HEK293 (cell line): ENCODE measurements around the gene RNF166.

Experiments used
- CTCF ChIA-PET: fragments of 350-600 bp; formaldehyde crosslinking; extraction: SDS; loops from one replicate; lab custom pipeline; 2021; ENCODE audit warnings: antibody characterized with exemption; lab: Yijun Ruan, JAX
- POLR2A ChIA-PET: fragments of 300-600 bp; formaldehyde crosslinking; extraction: SDS; loops from one replicate; lab custom pipeline; 2020; ENCODE audit warnings: antibody characterized with exemption, inconsistent platforms; lab: Yijun Ruan, JAX
- H3K27ac ChIP-seq: fragments of 200-500 bp; sonication (Bioruptor generic); 2 replicates; pipeline ENCODE4 v1.5.1; 2014; ENCODE audit warnings: low read depth, low read length, control low read depth, inconsistent platforms; ENCODE audit errors: extremely low read depth
- H3K36me3 ChIP-seq, 2 experiments: fragments of 200-500 bp in 1 of 2; sonication (Bioruptor generic) in 1 of 2; 1 replicate in 1 of 2; 2 replicates in 1 of 2; pipeline ENCODE4 v1.5.1; 2014 to 2017; ENCODE audit warnings: inconsistent platforms in 2 of 2, low read length in 2 of 2; ENCODE audit not compliant: control insufficient read depth in 2 of 2, insufficient read depth in 1 of 2
- H3K4me1 ChIP-seq: fragments of 200-500 bp; sonication (Bioruptor generic); 2 replicates; pipeline ENCODE4 v1.5.1; 2014; ENCODE audit warnings: mild to moderate bottlenecking, low read length, inconsistent platforms; ENCODE audit not compliant: control insufficient read depth, insufficient read depth
- H3K4me3 ChIP-seq: 2 replicates; pipeline ENCODE4 v1.5.1; 2011; ENCODE audit warnings: low read depth, mild to moderate bottlenecking, control low read depth, low read length, moderate library complexity
- H3K9me3 ChIP-seq: fragments of 200-500 bp; sonication (Bioruptor generic); 2 replicates; pipeline ENCODE4 v1.5.1; 2014; ENCODE audit warnings: low read depth, low read length, inconsistent platforms; ENCODE audit not compliant: control insufficient read depth, insufficient read depth
- GLIS2 ChIP-seq: fragments of 450-650 bp; formaldehyde crosslinking; IDR thresholded peaks from 2 replicates; pipeline ENCODE4 v1.5.1; 2016; ENCODE audit warnings: missing biosample characterization, missing genetic modification characterization
- HOXD13 ChIP-seq: sonication (generic); formaldehyde crosslinking; IDR thresholded peaks from 2 replicates; pipeline ENCODE4 v1.8.0; 2022; ENCODE audit warnings: missing genetic modification reagents, borderline replicate concordance
- OVOL3 ChIP-seq: fragments of 450-650 bp; formaldehyde crosslinking; IDR thresholded peaks from 2 replicates; pipeline ENCODE4 v1.5.1; 2016; ENCODE audit warnings: missing biosample characterization, missing genetic modification characterization
- ZBTB20 ChIP-seq: fragments of 450-650 bp; formaldehyde crosslinking; IDR thresholded peaks from 2 replicates; pipeline ENCODE4 v1.5.1; 2016; ENCODE audit warnings: missing biosample characterization, missing genetic modification characterization
- ZBTB48 ChIP-seq: fragments of 450-650 bp; formaldehyde crosslinking; IDR thresholded peaks from 2 replicates; pipeline ENCODE4 v1.5.1; 2016; ENCODE audit warnings: missing biosample characterization, missing genetic modification characterization
- ZFHX2 ChIP-seq: fragments of 450-650 bp; formaldehyde crosslinking; conservative IDR thresholded peaks from 2 replicates; pipeline ENCODE4 v1.5.1; 2016; ENCODE audit warnings: missing biosample characterization, missing genetic modification characterization
- ZIC2 ChIP-seq: fragments of 450-650 bp; formaldehyde crosslinking; IDR thresholded peaks from 2 replicates; pipeline ENCODE4 v1.5.1; 2016; ENCODE audit warnings: missing biosample characterization, missing genetic modification characterization
- ZNF114 ChIP-seq: fragments of 450-650 bp; formaldehyde crosslinking; IDR thresholded peaks from 2 replicates; pipeline ENCODE4 v1.5.0; 2017; ENCODE audit warnings: missing biosample characterization, missing genetic modification characterization
- ZNF16 ChIP-seq: fragments of 450-650 bp; formaldehyde crosslinking; IDR thresholded peaks from 2 replicates; pipeline ENCODE4 v1.5.1; 2016; ENCODE audit warnings: low read depth, missing biosample characterization, missing genetic modification characterization
- ZNF19 ChIP-seq: fragments of 450-650 bp; formaldehyde crosslinking; IDR thresholded peaks from 2 replicates; pipeline ENCODE4; 2016; ENCODE audit warnings: missing biosample characterization, missing genetic modification characterization, low read depth
- ZNF202 ChIP-seq: fragments of 450-650 bp; formaldehyde crosslinking; IDR thresholded peaks from 2 replicates; pipeline ENCODE4 v1.5.1; 2016; ENCODE audit warnings: missing biosample characterization, missing genetic modification characterization, borderline replicate concordance
- ZNF292 ChIP-seq: fragments of 450-650 bp; formaldehyde crosslinking; IDR thresholded peaks from 2 replicates; pipeline ENCODE4 v1.5.1; 2016; ENCODE audit warnings: low read depth, missing biosample characterization, missing genetic modification characterization, borderline replicate concordance
- ZNF324 ChIP-seq: fragments of 450-650 bp; formaldehyde crosslinking; IDR thresholded peaks from 2 replicates; pipeline ENCODE4 v1.5.1; 2016; ENCODE audit warnings: missing biosample characterization, missing genetic modification characterization
- ZNF354C ChIP-seq: fragments of 450-650 bp; formaldehyde crosslinking; IDR thresholded peaks from 2 replicates; pipeline ENCODE4 v1.5.1; 2016; ENCODE audit warnings: missing biosample characterization, missing genetic modification characterization, low read depth, borderline replicate concordance
- ZNF366 ChIP-seq: fragments of 450-650 bp; formaldehyde crosslinking; conservative IDR thresholded peaks from 2 replicates; pipeline ENCODE4 v1.5.1; 2016; ENCODE audit warnings: missing biosample characterization, missing genetic modification characterization
- ZNF585B ChIP-seq: fragments of 450-650 bp; formaldehyde crosslinking; IDR thresholded peaks from 2 replicates; pipeline ENCODE4 v1.5.1; 2016; ENCODE audit warnings: missing biosample characterization, missing genetic modification characterization
- ZNF621 ChIP-seq: fragments of 450-650 bp; formaldehyde crosslinking; IDR thresholded peaks from 2 replicates; pipeline ENCODE4 v1.5.1; 2017; ENCODE audit warnings: missing biosample characterization, missing genetic modification characterization
- ZNF623 ChIP-seq: fragments of 450-650 bp; formaldehyde crosslinking; IDR thresholded peaks from 2 replicates; pipeline ENCODE4 v1.5.1; 2016; ENCODE audit warnings: missing biosample characterization, missing genetic modification characterization
- ZNF707 ChIP-seq: fragments of 450-650 bp; formaldehyde crosslinking; IDR thresholded peaks from 2 replicates; pipeline ENCODE4 v1.5.1; 2016; ENCODE audit warnings: missing biosample characterization, missing genetic modification characterization
- TF ChIP-seq, protein P1 (sequence below): fragments of 450-650 bp; formaldehyde crosslinking; IDR thresholded peaks from 2 replicates; pipeline ENCODE4 v1.5.1; 2016; ENCODE audit warnings: missing biosample characterization, missing genetic modification characterization
- TF ChIP-seq, protein P2 (sequence below): fragments of 450-650 bp; IDR thresholded peaks from 2 replicates; pipeline ENCODE4 v1.5.1; 2018; ENCODE audit warnings: missing biosample characterization, mild to moderate bottlenecking, missing genetic modification characterization
- TF ChIP-seq, protein P3 (sequence below): fragments of 450-650 bp; formaldehyde crosslinking; IDR thresholded peaks from 2 replicates; pipeline ENCODE4 v1.5.1; 2017; ENCODE audit warnings: missing biosample characterization, missing genetic modification characterization

The RNF166 gene

DNA sequence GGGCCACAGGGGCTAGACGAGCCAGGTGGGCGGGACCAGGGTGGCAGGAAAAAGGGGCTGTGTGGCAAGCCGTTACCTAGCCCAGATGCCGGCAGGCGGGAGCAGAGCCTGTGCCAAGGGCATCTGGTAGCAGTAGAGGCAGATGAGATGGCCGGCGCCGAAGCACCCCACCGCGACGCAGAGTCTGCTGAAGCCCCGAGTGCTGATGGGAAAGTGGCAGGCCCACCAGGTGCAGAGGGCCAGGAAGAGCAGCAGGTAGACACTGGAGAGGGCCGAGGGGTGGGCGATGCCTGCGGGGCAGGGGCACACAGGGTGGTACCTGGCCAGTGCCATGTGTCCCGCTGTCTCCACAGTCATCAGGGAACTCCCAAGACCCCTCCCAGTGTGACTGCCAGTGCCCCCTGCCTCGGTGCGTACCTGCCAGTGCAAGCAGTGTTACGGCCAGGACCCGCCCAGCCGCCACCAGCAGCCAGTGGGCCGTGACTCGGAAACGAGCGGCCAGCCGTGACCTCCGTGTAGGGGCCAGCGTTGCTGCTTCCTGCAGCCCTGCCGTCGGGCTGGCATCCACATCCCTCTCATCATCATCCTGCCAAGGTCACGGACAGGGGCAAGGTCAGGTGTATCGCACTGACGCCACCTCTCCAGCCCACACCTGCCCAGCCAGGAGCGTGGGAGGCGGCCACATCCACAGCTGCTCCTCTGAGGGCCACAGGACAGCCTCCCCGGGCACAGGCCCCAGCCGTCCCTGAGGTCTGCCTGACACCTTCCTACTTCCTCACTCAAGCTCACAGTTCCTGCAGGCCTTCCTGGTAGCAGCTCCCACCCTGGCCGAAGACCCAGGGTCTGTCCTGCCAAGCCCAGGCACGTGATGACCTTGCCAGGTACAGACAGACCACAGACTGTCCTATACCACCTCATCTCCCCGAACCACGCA, 32.2 kb upstream of the RNF166 start:
- Histone ChIP-seq H3K4me3 (no peak overlapping the region), H3K4me1 (no peaks in the 10 kb centered on the region; the same call in 1 of the 2 replicates), H3K36me3 (peaks cover 0 to 57% of the 10 kb centered on the region in 2 experiments; a peak in 1 of 3 replicates), H3K9me3 (no peaks in the 10 kb centered on the region), H3K27ac (no peak overlapping the region)
- ChIA-PET POLR2A (interaction anchor here (0.7 to 1.4 kb wide), 3 partner anchors 47 to 74 kb away, joined by 3 to 19 read pairs (median 14); partner anchors contain the start of genes APRT and PIEZO1), CTCF (interaction anchor here (0.6 to 3.3 kb wide), 18 partner anchors 8 to 437 kb away, joined by 3 to 58 read pairs (median 8); no protein-coding TSS in a partner anchor)
- no peak for TF ChIP-seq ZIC2 (tag by site-specific recombination)
- TF ChIP-seq, protein P1, sequence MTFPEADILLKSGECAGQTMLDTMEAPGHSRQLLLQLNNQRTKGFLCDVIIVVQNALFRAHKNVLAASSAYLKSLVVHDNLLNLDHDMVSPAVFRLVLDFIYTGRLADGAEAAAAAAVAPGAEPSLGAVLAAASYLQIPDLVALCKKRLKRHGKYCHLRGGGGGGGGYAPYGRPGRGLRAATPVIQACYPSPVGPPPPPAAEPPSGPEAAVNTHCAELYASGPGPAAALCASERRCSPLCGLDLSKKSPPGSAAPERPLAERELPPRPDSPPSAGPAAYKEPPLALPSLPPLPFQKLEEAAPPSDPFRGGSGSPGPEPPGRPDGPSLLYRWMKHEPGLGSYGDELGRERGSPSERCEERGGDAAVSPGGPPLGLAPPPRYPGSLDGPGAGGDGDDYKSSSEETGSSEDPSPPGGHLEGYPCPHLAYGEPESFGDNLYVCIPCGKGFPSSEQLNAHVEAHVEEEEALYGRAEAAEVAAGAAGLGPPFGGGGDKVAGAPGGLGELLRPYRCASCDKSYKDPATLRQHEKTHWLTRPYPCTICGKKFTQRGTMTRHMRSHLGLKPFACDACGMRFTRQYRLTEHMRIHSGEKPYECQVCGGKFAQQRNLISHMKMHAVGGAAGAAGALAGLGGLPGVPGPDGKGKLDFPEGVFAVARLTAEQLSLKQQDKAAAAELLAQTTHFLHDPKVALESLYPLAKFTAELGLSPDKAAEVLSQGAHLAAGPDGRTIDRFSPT (tag by site-specific recombination): peak; percentile 53; the same call in 1 of the 2 replicates
- TF ChIP-seq, all 188 proteins: peak for 1

DNA sequence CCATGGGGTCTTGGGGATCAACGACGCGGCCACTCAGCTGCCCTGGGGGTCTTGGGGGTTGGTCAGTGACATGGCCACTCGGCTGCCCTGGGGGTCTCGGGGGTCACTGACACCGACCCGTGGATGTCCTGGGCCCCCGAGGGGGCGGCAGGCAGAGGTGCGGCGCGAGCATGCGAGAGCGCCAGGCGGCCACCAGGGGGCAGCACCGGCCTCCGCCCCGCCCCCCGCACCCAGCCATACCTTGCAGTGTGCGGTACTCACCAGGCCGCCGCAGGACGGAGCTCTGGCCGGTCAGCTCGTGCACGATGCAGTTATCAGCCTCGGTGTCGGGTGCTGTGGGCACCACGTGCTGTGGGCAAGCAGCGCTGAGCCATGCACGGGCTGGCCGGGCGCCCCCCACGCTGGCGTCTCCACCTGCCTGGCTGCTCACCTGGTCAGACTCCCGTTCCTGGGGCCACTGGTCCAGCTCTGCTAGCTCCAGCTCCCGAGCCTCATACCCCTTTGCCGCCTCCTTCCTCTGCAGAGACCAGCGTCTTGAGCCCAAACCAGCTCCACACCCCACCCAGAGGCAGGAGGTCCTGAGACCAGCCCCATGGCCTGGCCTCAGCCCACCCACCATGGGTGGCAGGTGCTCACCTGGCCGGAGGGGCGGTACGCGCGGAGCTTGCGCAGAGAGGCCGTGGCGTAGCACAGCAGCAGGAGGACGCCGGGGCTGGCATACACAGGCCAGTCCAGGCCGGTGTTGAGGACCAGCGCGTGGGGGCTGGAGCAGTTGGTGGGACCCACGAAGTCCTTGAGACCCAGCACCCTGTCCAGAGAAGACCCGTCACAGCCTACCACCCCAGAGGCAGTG, 31.3 kb upstream of the RNF166 start:
- H3K9me3 ChIP-seq: no peaks in the 10 kb centered on the region
- H3K27ac ChIP-seq: no peak overlapping the region; the same call in 1 of the 2 replicates
- H3K4me1 ChIP-seq: no peaks in the 10 kb centered on the region; the same call in 1 of the 2 replicates
- peaks cover 0 to 58% of the 10 kb centered on the region in 2 experiments; a peak in 1 of 3 replicates for H3K36me3 ChIP-seq
- H3K4me3 ChIP-seq: no peak overlapping the region
- CTCF ChIA-PET: interaction anchor here (0.5 to 3.3 kb wide), 37 partner anchors 9 to 438 kb away, joined by 3 to 58 read pairs (median 5); partner anchors contain the start of genes CTU2, GALNS, MVD and RNF166
- POLR2A ChIA-PET: interaction anchor here (0.5 to 1.5 kb wide), 12 partner anchors 21 to 480 kb away, joined by 3 to 19 read pairs (median 3); partner anchors contain the start of genes APRT, CDT1, PIEZO1 and ZNF778
- TF ChIP-seq ZNF114: no peak
- no peak for TF ChIP-seq ZNF19
- no peak for TF ChIP-seq OVOL3 (tag by site-specific recombination)
- no peak for TF ChIP-seq ZBTB20 (tag by site-specific recombination)
- TF ChIP-seq, protein P2, sequence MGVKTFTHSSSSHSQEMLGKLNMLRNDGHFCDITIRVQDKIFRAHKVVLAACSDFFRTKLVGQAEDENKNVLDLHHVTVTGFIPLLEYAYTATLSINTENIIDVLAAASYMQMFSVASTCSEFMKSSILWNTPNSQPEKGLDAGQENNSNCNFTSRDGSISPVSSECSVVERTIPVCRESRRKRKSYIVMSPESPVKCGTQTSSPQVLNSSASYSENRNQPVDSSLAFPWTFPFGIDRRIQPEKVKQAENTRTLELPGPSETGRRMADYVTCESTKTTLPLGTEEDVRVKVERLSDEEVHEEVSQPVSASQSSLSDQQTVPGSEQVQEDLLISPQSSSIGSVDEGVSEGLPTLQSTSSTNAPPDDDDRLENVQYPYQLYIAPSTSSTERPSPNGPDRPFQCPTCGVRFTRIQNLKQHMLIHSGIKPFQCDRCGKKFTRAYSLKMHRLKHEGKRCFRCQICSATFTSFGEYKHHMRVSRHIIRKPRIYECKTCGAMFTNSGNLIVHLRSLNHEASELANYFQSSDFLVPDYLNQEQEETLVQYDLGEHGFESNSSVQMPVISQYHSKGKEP: peak; percentile 64; the same call in 1 of the 2 replicates
- TF ChIP-seq HOXD13 (CRISPR knock-in tag): no peak
- TF ChIP-seq ZNF366 (tag by site-specific recombination): no peak
- TF ChIP-seq ZNF202 (tag by site-specific recombination): no peak
- TF ChIP-seq GLIS2: peak; percentile 71
- no peak for TF ChIP-seq ZNF707 (tag by site-specific recombination)
- TF ChIP-seq ZNF585B (tag by site-specific recombination): no peak
- TF ChIP-seq ZNF354C (tag by site-specific recombination): no peak
- no peak for TF ChIP-seq ZNF623
- TF ChIP-seq ZNF292 (tag by site-specific recombination): no peak
- TF ChIP-seq, protein P3, sequence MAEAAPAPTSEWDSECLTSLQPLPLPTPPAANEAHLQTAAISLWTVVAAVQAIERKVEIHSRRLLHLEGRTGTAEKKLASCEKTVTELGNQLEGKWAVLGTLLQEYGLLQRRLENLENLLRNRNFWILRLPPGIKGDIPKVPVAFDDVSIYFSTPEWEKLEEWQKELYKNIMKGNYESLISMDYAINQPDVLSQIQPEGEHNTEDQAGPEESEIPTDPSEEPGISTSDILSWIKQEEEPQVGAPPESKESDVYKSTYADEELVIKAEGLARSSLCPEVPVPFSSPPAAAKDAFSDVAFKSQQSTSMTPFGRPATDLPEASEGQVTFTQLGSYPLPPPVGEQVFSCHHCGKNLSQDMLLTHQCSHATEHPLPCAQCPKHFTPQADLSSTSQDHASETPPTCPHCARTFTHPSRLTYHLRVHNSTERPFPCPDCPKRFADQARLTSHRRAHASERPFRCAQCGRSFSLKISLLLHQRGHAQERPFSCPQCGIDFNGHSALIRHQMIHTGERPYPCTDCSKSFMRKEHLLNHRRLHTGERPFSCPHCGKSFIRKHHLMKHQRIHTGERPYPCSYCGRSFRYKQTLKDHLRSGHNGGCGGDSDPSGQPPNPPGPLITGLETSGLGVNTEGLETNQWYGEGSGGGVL: no peak; the same call in 1 of the 2 replicates
- TF ChIP-seq ZBTB48 (tag by site-specific recombination): no peak
- peak; percentile 69 for TF ChIP-seq ZFHX2 (tag by site-specific recombination)
- TF ChIP-seq ZNF324 (tag by site-specific recombination): no peak
- TF ChIP-seq ZNF16 (tag by site-specific recombination): no peak
- no peak for TF ChIP-seq ZNF621 (tag by site-specific recombination)
